CD4-positive, alpha-beta memory T cell (primary cell): ENCODE results near the gene MAGI2. TPM values are rescaled to one million over a fixed set of nuclear protein-coding genes. Genes with fewer than 3 reads are reported as not detected.
"Not testable (repeated sequence)": the region's sequence is repeated elsewhere in the genome, so short reads cannot be mapped to it uniquely, and the experiment has no call there.

ENCODE experiments used
- CTCF ChIA-PET: fragments of 350-600 bp; sonication (Branson Sonifier 250); formaldehyde crosslinking; loops from one replicate; lab custom pipeline; 2021; ENCODE audit warnings: inconsistent platforms; ENCODE audit not compliant: partially characterized antibody; lab: Charles Lee
- POLR2A ChIA-PET: fragments of 350-600 bp; sonication (Branson Sonifier 250); formaldehyde crosslinking; loops from one replicate; lab custom pipeline; 2021; ENCODE audit not compliant: partially characterized antibody; lab: Charles Lee
- DNase-seq, 5 donors: peaks; one replicate each; pipeline versions ENCODE4 v3.0.0 to v3.0.0-alpha.2; 2020 to 2022; ENCODE audit warnings: mixed read lengths in 1 of 5
- H3K27ac ChIP-seq: one replicate; pipeline ENCODE4 v1.7.0; 2013; ENCODE audit warnings: low read depth, low read length
- H3K27me3 ChIP-seq: 2 replicates; pipeline ENCODE4 v1.7.0; 2013; ENCODE audit warnings: mild to moderate bottlenecking, low read length, moderate library complexity; ENCODE audit not compliant: insufficient read depth
- H3K36me3 ChIP-seq: 2 replicates; pipeline ENCODE4 v1.7.0; 2013; ENCODE audit warnings: mild to moderate bottlenecking, low read length, moderate library complexity; ENCODE audit not compliant: insufficient read depth
- H3K4me1 ChIP-seq: 2 replicates; pipeline ENCODE4 v1.7.0; 2013; ENCODE audit warnings: mild to moderate bottlenecking, low read length, moderate library complexity; ENCODE audit not compliant: insufficient read depth
- H3K4me3 ChIP-seq, 2 donors: one replicate each; pipeline ENCODE4 v1.7.0; 2013; ENCODE audit warnings: low read length in 2 of 2, mild to moderate bottlenecking in 1 of 2
- H3K9me3 ChIP-seq, 2 donors: one replicate each; pipeline ENCODE4 v1.7.0; 2013; ENCODE audit warnings: low read length in 2 of 2, control low read depth in 1 of 2; ENCODE audit not compliant: control insufficient read depth in 1 of 2
- H3K27ac Mint-ChIP-seq, 7 donors: one replicate each; pipeline ENCODE4 v1.8.0; 2020 to 2021; ENCODE audit warnings: mixed read lengths in 7 of 7, mild to moderate bottlenecking in 6 of 7, inconsistent platforms in 3 of 7, moderate library complexity in 3 of 7
- H3K27me3 Mint-ChIP-seq, 2 donors: one replicate each; pipeline ENCODE4 v1.8.0; 2020 to 2021; ENCODE audit warnings: mixed read lengths in 2 of 2
- H3K36me3 Mint-ChIP-seq, 2 donors: one replicate each; pipeline ENCODE4 v1.8.0; 2020 to 2021; ENCODE audit warnings: mixed read lengths in 2 of 2, inconsistent platforms in 1 of 2, mild to moderate bottlenecking in 1 of 2
- H3K4me1 Mint-ChIP-seq, 4 donors: one replicate each; pipeline ENCODE4 v1.8.0; 2020 to 2021; ENCODE audit warnings: mixed read lengths in 4 of 4, mild to moderate bottlenecking in 1 of 4
- H3K4me3 Mint-ChIP-seq, 8 donors: one replicate each; pipeline ENCODE4 v1.8.0; 2020 to 2021; ENCODE audit warnings: mixed read lengths in 8 of 8, mild to moderate bottlenecking in 7 of 8, moderate library complexity in 6 of 8, inconsistent platforms in 3 of 8
- H3K9me3 Mint-ChIP-seq, 8 donors: one replicate each; pipeline ENCODE4 v1.8.0; 2020 to 2021; ENCODE audit warnings: mixed read lengths in 8 of 8, mild to moderate bottlenecking in 5 of 8, inconsistent platforms in 3 of 8, moderate library complexity in 1 of 8
- intact Hi-C: fragments of 100-400 bp; cut with micrococcal nuclease; formaldehyde crosslinking; loops from one replicate; pipeline ENCODE4 v1.15.1; 2023
- polyA plus RNA-seq, 2 donors: library from polyadenylated mRNA; unstranded; fragments of 300-500 nt; fragmentation: Illumina TruSeq; gene quantifications; one replicate each; pipeline ENCODE4 v1.2.3, GENCODE V29; 2021
- total RNA-seq, 2 experiments: library from RNA; stranded (reverse); gene quantifications; one replicate each; pipeline ENCODE4 v1.2.3, GENCODE V29; 2021

MAGI2 gene
- total and polyA plus RNA-seq, 4 experiments from 2014 or later = 0.23 to 0.25 TPM; not detected in 2

GRCh38 chr7:78289471-78289870 lies 1164.0 kb downstream of the MAGI2 start:
- H3K36me3 Mint-ChIP-seq, H3K4me3 Mint-ChIP-seq, H3K27me3 ChIP-seq, H3K27ac Mint-ChIP-seq, intact Hi-C loops, H3K4me1 ChIP-seq, H3K4me3 ChIP-seq, POLR2A ChIA-PET, H3K27me3 Mint-ChIP-seq, H3K9me3 Mint-ChIP-seq, H3K4me1 Mint-ChIP-seq, H3K27ac ChIP-seq, H3K36me3 ChIP-seq, DNase-seq, CTCF ChIA-PET, H3K9me3 ChIP-seq: not testable (repeated sequence)

- H3K27me3 ChIP-seq = no peaks in the 10 kb centered on the region
- H3K4me1 ChIP-seq = no peaks in the 10 kb centered on the region
- no peaks in the 10 kb centered on the region for H3K36me3 ChIP-seq
- Mint-ChIP-seq H3K9me3 (peaks cover 0 to 7% (median 0%) of the 10 kb centered on the region in 8 donors), H3K4me1 (no peaks in the 10 kb centered on the region), H3K36me3 (no peaks in the 10 kb centered on the region), H3K27me3 (peaks cover 0 to 6% of the 10 kb centered on the region in 2 donors), H3K4me3 (no peak overlapping the region), H3K27ac (no peak overlapping the region)
- CTCF ChIA-PET = no interaction called here
- H3K4me3 ChIP-seq = no peak overlapping the region
- intact Hi-C loops = no loop called here
- no peak for DNase-seq
- no peaks in the 10 kb centered on the region for H3K9me3 ChIP-seq
- POLR2A ChIA-PET = no interaction called here
- no peak overlapping the region for H3K27ac ChIP-seq
Measured at GRCh38 chr7:78284945-78285344, 1168.5 kb downstream of the MAGI2 start.

- no peaks in the 10 kb centered on the region for H3K36me3 Mint-ChIP-seq
- H3K27me3 Mint-ChIP-seq = no peaks in the 10 kb centered on the region
- H3K4me3 Mint-ChIP-seq = no peak overlapping the region
- no peaks in the 10 kb centered on the region for H3K4me1 ChIP-seq
- H3K27me3 ChIP-seq = no peaks in the 10 kb centered on the region
- ChIA-PET POLR2A (no interaction called here), CTCF (no interaction called here)
- H3K4me1 Mint-ChIP-seq = no peaks in the 10 kb centered on the region
- DNase-seq = no peak
- H3K27ac ChIP-seq = no peak overlapping the region
- intact Hi-C loops = no loop called here
- no peaks in the 10 kb centered on the region for H3K9me3 ChIP-seq
- H3K4me3 ChIP-seq = no peak overlapping the region
- no peak overlapping the region for H3K27ac Mint-ChIP-seq
- no peaks in the 10 kb centered on the region for H3K36me3 ChIP-seq
- peaks cover 0 to 3% (median 0%) of the 10 kb centered on the region in 8 donors for H3K9me3 Mint-ChIP-seq
Measured at GRCh38 chr7:78280276-78280675, 1173.2 kb downstream of the MAGI2 start.

- Histone ChIP-seq H3K36me3 (no peaks in the 10 kb centered on the region), H3K9me3 (no peaks in the 10 kb centered on the region), H3K27ac (no peak overlapping the region), H3K4me1 (no peaks in the 10 kb centered on the region), H3K27me3 (no peaks in the 10 kb centered on the region), H3K4me3 (no peak overlapping the region)
- Mint-ChIP-seq H3K36me3 (no peaks in the 10 kb centered on the region), H3K4me3 (no peak overlapping the region), H3K27me3 (no peaks in the 10 kb centered on the region), H3K27ac (no peak overlapping the region), H3K4me1 (no peaks in the 10 kb centered on the region), H3K9me3 (peaks cover 0 to 3% (median 0%) of the 10 kb centered on the region in 8 donors)
- ChIA-PET POLR2A (no interaction called here), CTCF (no interaction called here)
- DNase-seq = no peak
- intact Hi-C loops = no loop called here
Measured at GRCh38 chr7:78279457-78279856, 1174.0 kb downstream of the MAGI2 start.

GRCh38 chr7:78279032-78279431 lies 1174.4 kb downstream of the MAGI2 start:
- H3K9me3 Mint-ChIP-seq = peaks cover 0 to 3% (median 0%) of the 10 kb centered on the region in 8 donors
- CTCF ChIA-PET = no interaction called here
- H3K4me1 Mint-ChIP-seq = no peaks in the 10 kb centered on the region
- H3K36me3 Mint-ChIP-seq = no peaks in the 10 kb centered on the region
- H3K27me3 Mint-ChIP-seq = no peaks in the 10 kb centered on the region
- H3K4me3 ChIP-seq = no peak overlapping the region
- intact Hi-C loops = no loop called here
- H3K4me1 ChIP-seq = no peaks in the 10 kb centered on the region
- H3K27ac ChIP-seq = no peak overlapping the region
- DNase-seq = no peak
- H3K9me3 ChIP-seq = no peaks in the 10 kb centered on the region
- no peaks in the 10 kb centered on the region for H3K36me3 ChIP-seq
- POLR2A ChIA-PET = no interaction called here
- no peak overlapping the region for H3K4me3 Mint-ChIP-seq
- no peak overlapping the region for H3K27ac Mint-ChIP-seq
- no peaks in the 10 kb centered on the region for H3K27me3 ChIP-seq

- no peak overlapping the region for H3K27ac ChIP-seq
- H3K4me3 ChIP-seq = no peak overlapping the region
- ChIA-PET CTCF (no interaction called here), POLR2A (no interaction called here)
- H3K36me3 ChIP-seq = no peaks in the 10 kb centered on the region
- Mint-ChIP-seq H3K27me3 (no peaks in the 10 kb centered on the region), H3K4me1 (no peaks in the 10 kb centered on the region), H3K36me3 (no peaks in the 10 kb centered on the region), H3K9me3 (peaks cover 2 to 17% (median 3%) of the 10 kb centered on the region in 8 donors), H3K27ac (no peak overlapping the region), H3K4me3 (no peak overlapping the region)
- intact Hi-C loops = no loop called here
- H3K4me1 ChIP-seq = no peaks in the 10 kb centered on the region
- H3K27me3 ChIP-seq = no peaks in the 10 kb centered on the region
- H3K9me3 ChIP-seq = no peaks in the 10 kb centered on the region
- DNase-seq = no peak
Measured at GRCh38 chr7:78267141-78267540, 1186.3 kb downstream of the MAGI2 start.

GRCh38 chr7:78265486-78265885 lies 1188.0 kb downstream of the MAGI2 start:
- H3K4me1 Mint-ChIP-seq = no peaks in the 10 kb centered on the region

GRCh38 chr7:78265071-78265470 lies 1188.4 kb downstream of the MAGI2 start:
- Histone ChIP-seq H3K36me3 (no peaks in the 10 kb centered on the region), H3K27ac (no peak overlapping the region), H3K4me1 (no peaks in the 10 kb centered on the region), H3K9me3 (no peaks in the 10 kb centered on the region), H3K27me3 (no peaks in the 10 kb centered on the region), H3K4me3 (no peak overlapping the region)
- Mint-ChIP-seq H3K4me3 (no peak overlapping the region), H3K27me3 (no peaks in the 10 kb centered on the region), H3K9me3 (peaks cover 0 to 5% (median 3%) of the 10 kb centered on the region in 8 donors), H3K27ac (no peak overlapping the region), H3K36me3 (no peaks in the 10 kb centered on the region), H3K4me1 (no peaks in the 10 kb centered on the region)
- no peak for DNase-seq
- CTCF ChIA-PET = no interaction called here
- intact Hi-C loops = no loop called here
- POLR2A ChIA-PET = no interaction called here

More at GRCh38 chr7:78265486-78265885, 1188.0 kb downstream of the MAGI2 start:
- H3K27me3 Mint-ChIP-seq = no peaks in the 10 kb centered on the region
- POLR2A ChIA-PET = no interaction called here
- no peaks in the 10 kb centered on the region for H3K36me3 Mint-ChIP-seq
- no peaks in the 10 kb centered on the region for H3K4me1 ChIP-seq
- DNase-seq = no peak
- no peak overlapping the region for H3K4me3 ChIP-seq
- no peak overlapping the region for H3K27ac Mint-ChIP-seq
- H3K9me3 ChIP-seq = no peaks in the 10 kb centered on the region
- no peak overlapping the region for H3K27ac ChIP-seq
- H3K4me3 Mint-ChIP-seq = no peak overlapping the region
- peaks cover 0 to 9% (median 3%) of the 10 kb centered on the region in 8 donors for H3K9me3 Mint-ChIP-seq
- no peaks in the 10 kb centered on the region for H3K36me3 ChIP-seq
- intact Hi-C loops = no loop called here
- CTCF ChIA-PET = no interaction called here
- H3K27me3 ChIP-seq = no peaks in the 10 kb centered on the region
